Right renal pelvis (tissue), 4 donors: ENCODE measurements around the gene PSME3. TPM values are rescaled to one million over a fixed set of nuclear protein-coding genes. Genes with fewer than 3 reads are reported as not detected.
"Not testable (repeated sequence)": the region's sequence is repeated elsewhere in the genome, so short reads cannot be mapped to it uniquely, and the experiment has no call there.

Source experiments
- DNase-seq, 4 donors: peaks; one replicate each; pipeline ENCODE4 v3.0.0-alpha.2; 2013; ENCODE audit warnings: low read depth in 4 of 4, low spot score in 3 of 4, missing footprints in 1 of 4
- polyA plus RNA-seq, 4 donors: library from polyadenylated mRNA; unstranded; fragments of 120-200 nt; gene quantifications; one replicate each; pipeline ENCODE4 v1.2.1, GENCODE V29; 2013; ENCODE audit not compliant: insufficient read length in 4 of 4

Gene PSME3
- polyA plus RNA-seq, 4 donors: 107 to 121 (median 119) TPM

- no peak for DNase-seq
These were observed 15.8 kb downstream of the PSME3 start for GRCh38 chr17:42849031-42849430.

- DNase-seq: no peak
These were observed 16.4 kb downstream of the PSME3 start for GRCh38 chr17:42849451-42850181.

- DNase-seq: no peak
These were observed 17.8 kb downstream of the PSME3 start, which contains the start of gene AOC3 for GRCh38 chr17:42850954-42851353. Gene AOC3, plus strand, starts transcription at chr17:42851199. Its CDS starts 145 bp downstream, at chr17:42851344.

GRCh38 chr17:42851371-42852240 lies 18.4 kb downstream of the PSME3 start:
- not testable (repeated sequence) for DNase-seq

GRCh38 chr17:42852351-42852750 lies 19.2 kb downstream of the PSME3 start:
- no peak for DNase-seq

GRCh38 chr17:42853004-42853403 lies 19.8 kb downstream of the PSME3 start:
- no peak for DNase-seq

GRCh38 chr17:42853597-42853967 lies 20.4 kb downstream of the PSME3 start:
- no peak for DNase-seq

- DNase-seq: no peak
These were observed 21.0 kb downstream of the PSME3 start for GRCh38 chr17:42853968-42854790.

GRCh38 chr17:42855048-42855596 lies 21.9 kb downstream of the PSME3 start:
- DNase-seq: no peak

- DNase-seq: not testable (repeated sequence)
These were observed 22.9 kb downstream of the PSME3 start for GRCh38 chr17:42856093-42856492.

GRCh38 chr17:42856516-42856915 lies 23.3 kb downstream of the PSME3 start:
- not testable (repeated sequence) for DNase-seq

- DNase-seq: no peak
These were observed 24.2 kb downstream of the PSME3 start for GRCh38 chr17:42857389-42857788.

- no peak for DNase-seq
These were observed 32.5 kb downstream of the PSME3 start for GRCh38 chr17:42865638-42866094.

- DNase-seq: no peak
These were observed 33.0 kb downstream of the PSME3 start for GRCh38 chr17:42866216-42866615.

GRCh38 chr17:42866631-42867575 lies 33.7 kb downstream of the PSME3 start:
- DNase-seq: no peak

- not testable (repeated sequence) for DNase-seq
These were observed 34.6 kb downstream of the PSME3 start for GRCh38 chr17:42867694-42868261.

GRCh38 chr17:42868338-42868737 lies 35.1 kb downstream of the PSME3 start:
- no peak for DNase-seq

GRCh38 chr17:42871647-42872046 lies 38.5 kb downstream of the PSME3 start:
- no peak for DNase-seq
